Fibroblast of skin of right quadriceps (primary cell): ENCODE data around the gene TMEM131L.
"Not testable (repeated sequence)": the region's sequence is repeated elsewhere in the genome, so short reads cannot be mapped to it uniquely, and the experiment has no call there.

Source experiments
- DNase-seq: peaks from one replicate; pipeline ENCODE4 v3.0.0-alpha.2; 2013

TMEM131L gene

GRCh38 chr4:153506341-153507309 is 40.5 kb downstream of the TMEM131L start:
- DNase-seq: no peak

- DNase-seq: no peak
These were observed 41.3 kb downstream of the TMEM131L start for GRCh38 chr4:153507310-153508073.

GRCh38 chr4:153509212-153509611 is 43.1 kb downstream of the TMEM131L start:
- DNase-seq: not testable (repeated sequence)

GRCh38 chr4:153509724-153510123 is 43.6 kb downstream of the TMEM131L start:
- no peak for DNase-seq

GRCh38 chr4:153510252-153511001 is 44.3 kb downstream of the TMEM131L start:
- no peak for DNase-seq

- DNase-seq: no peak
These were observed 44.9 kb downstream of the TMEM131L start for GRCh38 chr4:153511104-153511503.

GRCh38 chr4:153512162-153512852 is 46.1 kb downstream of the TMEM131L start:
- DNase-seq: no peak

GRCh38 chr4:153512952-153513500 is 46.9 kb downstream of the TMEM131L start:
- DNase-seq: peak; percentile 36

- DNase-seq: peak; percentile 91
These were observed 47.4 kb downstream of the TMEM131L start for GRCh38 chr4:153513596-153513995.

- DNase-seq: peak; percentile 87
These were observed 47.9 kb downstream of the TMEM131L start for GRCh38 chr4:153514001-153514526.

GRCh38 chr4:153514688-153515426 is 48.7 kb downstream of the TMEM131L start:
- no peak for DNase-seq

- no peak for DNase-seq
These were observed 51.0 kb downstream of the TMEM131L start for GRCh38 chr4:153517159-153517558.

GRCh38 chr4:153518001-153518400 is 51.8 kb downstream of the TMEM131L start:
- DNase-seq: no peak

GRCh38 chr4:153518637-153519389 is 52.7 kb downstream of the TMEM131L start:
- DNase-seq: no peak

GRCh38 chr4:153519687-153520086 is 53.5 kb downstream of the TMEM131L start:
- DNase-seq: no peak

GRCh38 chr4:153520227-153520626 is 54.1 kb downstream of the TMEM131L start:
- no peak for DNase-seq

- no peak for DNase-seq
These were observed 54.7 kb downstream of the TMEM131L start for GRCh38 chr4:153520801-153521329.

- no peak for DNase-seq
These were observed 55.3 kb downstream of the TMEM131L start for GRCh38 chr4:153521478-153521877.

GRCh38 chr4:153521999-153522801 is 56.0 kb downstream of the TMEM131L start:
- DNase-seq: no peak
